PFSK-1 (cell line): Measurements from ENCODE around the gene MAGI2.

ENCODE experiments used
- FOXP2 ChIP-seq: optimal IDR thresholded peaks from 2 replicates; pipeline ENCODE3; 2011; ENCODE audit warnings: borderline replicate concordance, control low read depth, inconsistent platforms; ENCODE audit not compliant: insufficient read depth; ENCODE audit errors: extremely low read length, extremely low read depth
- POLR2AphosphoS5 ChIP-seq: IDR thresholded peaks from 2 replicates; pipeline ENCODE4 v1.6.1; 2012; ENCODE audit warnings: low read depth, mild to moderate bottlenecking, control low read depth, low read length, moderate library complexity
- REST ChIP-seq, 2 experiments: IDR thresholded peaks; 2 replicates each; pipeline versions ENCODE4 v1.6.1 to v1.8.0; 2011 to 2012; ENCODE audit warnings: low read depth in 2 of 2, low read length in 2 of 2, control low read depth in 1 of 2, inconsistent platforms in 1 of 2, mild to moderate bottlenecking in 1 of 2, moderate library complexity in 1 of 2; ENCODE audit not compliant: insufficient read depth in 1 of 2
- SIN3A ChIP-seq: IDR thresholded peaks from 2 replicates; pipeline ENCODE4 v1.6.1; 2012; ENCODE audit warnings: mild to moderate bottlenecking, low read length, moderate library complexity, borderline replicate concordance; ENCODE audit not compliant: insufficient read depth
- TAF1 ChIP-seq: IDR thresholded peaks from 2 replicates; pipeline ENCODE4 v1.6.1; 2012; ENCODE audit warnings: low read length, control low read depth, borderline replicate concordance; ENCODE audit not compliant: insufficient read depth

- no peak for TF ChIP-seq POLR2AphosphoS5
- no peak for TF ChIP-seq REST (IDR thresholded peaks at IDR 0.05; ENCODE audit: insufficient read depth in 1 of 2, low read depth in 2 of 2, low read length in 2 of 2)
- no peak for TF ChIP-seq SIN3A
- no peak for TF ChIP-seq TAF1
- no peak for TF ChIP-seq FOXP2
Measured at GRCh38 chr7:79401254-79401653, 52.2 kb downstream of the MAGI2 start.
